Erythroblast (primary cell): Measurements from ENCODE around the gene EIF5AL1.
"Not testable (repeated sequence)": the region's sequence is repeated elsewhere in the genome, so short reads cannot be mapped to it uniquely, and the experiment has no call there.

Source experiments
- GATA1 ChIP-seq: IDR thresholded peaks from 2 replicates; pipeline ENCODE4 v1.6.1; 2011; ENCODE audit warnings: low read depth, mild to moderate bottlenecking, control low read depth, low read length, moderate library complexity
- POLR2A ChIP-seq: IDR thresholded peaks from 2 replicates; pipeline ENCODE4 v1.6.1; 2011; ENCODE audit warnings: mild to moderate bottlenecking, low read length

- TF ChIP-seq POLR2A, GATA1: not testable (repeated sequence)
These were observed 2.3 kb upstream of the EIF5AL1 start for GRCh38 chr10:79509934-79510508.
